Measurements from ENCODE around the gene KMO.

- TF ChIP-seq SP1 (IDR thresholded peaks at IDR 0.05) (no peak), FOXM1 (IDR thresholded peaks at IDR 0.05; ENCODE audit: borderline replicate concordance) (no peak)
Measured at GRCh38 chr1:241531195-241532161, 700 bp upstream of the KMO start.
